Measurements from ENCODE around the gene F2RL3.

F2RL3 gene

GRCh38 chr19:16915135-16915534 lies 26.3 kb downstream of the F2RL3 start:
- Mint-ChIP-seq H3K27ac (no peak overlapping the region), H3K27me3 (peaks cover 8% of the 10 kb centered on the region), H3K4me3 (no peak overlapping the region), H3K4me1 (no peaks in the 10 kb centered on the region), H3K36me3 (peaks cover 4% of the 10 kb centered on the region), H3K9me3 (peaks cover 25% of the 10 kb centered on the region)
- DNase-seq: no peak
- CTCF ChIA-PET: no interaction called here

- CTCF ChIA-PET: interaction anchor here (0.9 kb wide), 1 partner anchor 16 kb away, joined by 3 read pairs; no protein-coding TSS in a partner anchor
- DNase-seq: no peak
- no peak overlapping the region for H3K27ac Mint-ChIP-seq
- peaks cover 4% of the 10 kb centered on the region for H3K36me3 Mint-ChIP-seq
- peaks cover 8% of the 10 kb centered on the region for H3K27me3 Mint-ChIP-seq
- peaks cover 25% of the 10 kb centered on the region for H3K9me3 Mint-ChIP-seq
- H3K4me1 Mint-ChIP-seq: no peaks in the 10 kb centered on the region
- H3K4me3 Mint-ChIP-seq: no peak overlapping the region
These were observed 26.9 kb downstream of the F2RL3 start for GRCh38 chr19:16915734-16916133.

GRCh38 chr19:16917401-16917800 lies 28.6 kb downstream of the F2RL3 start:
- H3K27me3 Mint-ChIP-seq: peaks cover 8% of the 10 kb centered on the region
- peaks cover 4% of the 10 kb centered on the region for H3K36me3 Mint-ChIP-seq
- peaks cover 23% of the 10 kb centered on the region for H3K9me3 Mint-ChIP-seq
- H3K27ac Mint-ChIP-seq: no peak overlapping the region
- DNase-seq: peak; percentile 4
- H3K4me1 Mint-ChIP-seq: no peaks in the 10 kb centered on the region
- CTCF ChIA-PET: no interaction called here
- H3K4me3 Mint-ChIP-seq: no peak overlapping the region

- no peak overlapping the region for H3K27ac Mint-ChIP-seq
These were observed 30.7 kb downstream of the F2RL3 start for GRCh38 chr19:16919496-16919895.

GRCh38 chr19:16920816-16921529 lies 32.2 kb downstream of the F2RL3 start:
- Mint-ChIP-seq H3K27ac (no peak overlapping the region), H3K36me3 (no peaks in the 10 kb centered on the region), H3K9me3 (peaks cover 15% of the 10 kb centered on the region), H3K4me3 (no peak overlapping the region), H3K27me3 (no peaks in the 10 kb centered on the region), H3K4me1 (no peaks in the 10 kb centered on the region)
- CTCF ChIA-PET: no interaction called here
- DNase-seq: peak; percentile 10

More at GRCh38 chr19:16919496-16919895, 30.7 kb downstream of the F2RL3 start:
- H3K4me3 Mint-ChIP-seq: no peak overlapping the region
- CTCF ChIA-PET: no interaction called here
- H3K36me3 Mint-ChIP-seq: no peaks in the 10 kb centered on the region
- no peak for DNase-seq
- peaks cover 8% of the 10 kb centered on the region for H3K27me3 Mint-ChIP-seq
- H3K9me3 Mint-ChIP-seq: peaks cover 8% of the 10 kb centered on the region
- H3K4me1 Mint-ChIP-seq: no peaks in the 10 kb centered on the region

GRCh38 chr19:16921766-16922591 lies 33.2 kb downstream of the F2RL3 start:
- H3K27ac Mint-ChIP-seq: no peak overlapping the region

GRCh38 chr19:16922592-16922934 lies 33.8 kb downstream of the F2RL3 start:
- no peak for DNase-seq
- Mint-ChIP-seq H3K9me3 (peaks cover 24% of the 10 kb centered on the region), H3K27ac (no peak overlapping the region), H3K36me3 (peaks cover 3% of the 10 kb centered on the region), H3K27me3 (peaks cover 4% of the 10 kb centered on the region), H3K4me3 (no peak overlapping the region), H3K4me1 (no peaks in the 10 kb centered on the region)
- CTCF ChIA-PET: no interaction called here

More at GRCh38 chr19:16921766-16922591, 33.2 kb downstream of the F2RL3 start:
- Mint-ChIP-seq H3K36me3 (peaks cover 3% of the 10 kb centered on the region), H3K27me3 (peaks cover 4% of the 10 kb centered on the region), H3K4me1 (no peaks in the 10 kb centered on the region), H3K9me3 (peaks cover 21% of the 10 kb centered on the region), H3K4me3 (no peak overlapping the region)
- CTCF ChIA-PET: no interaction called here
- DNase-seq: no peak

GRCh38 chr19:16922949-16923348 lies 34.1 kb downstream of the F2RL3 start:
- Mint-ChIP-seq H3K9me3 (peaks cover 25% of the 10 kb centered on the region), H3K4me1 (no peaks in the 10 kb centered on the region), H3K36me3 (peaks cover 3% of the 10 kb centered on the region), H3K27me3 (peaks cover 4% of the 10 kb centered on the region), H3K4me3 (no peak overlapping the region), H3K27ac (no peak overlapping the region)
- CTCF ChIA-PET: no interaction called here
- no peak for DNase-seq

GRCh38 chr19:16927883-16928282 lies 39.1 kb downstream of the F2RL3 start:
- Mint-ChIP-seq H3K4me1 (no peaks in the 10 kb centered on the region), H3K9me3 (peaks cover 27% of the 10 kb centered on the region), H3K27me3 (peaks cover 4% of the 10 kb centered on the region), H3K27ac (no peak overlapping the region), H3K36me3 (peaks cover 3% of the 10 kb centered on the region), H3K4me3 (no peak overlapping the region)
- CTCF ChIA-PET: no interaction called here
- DNase-seq: no peak

- no peak overlapping the region for H3K27ac Mint-ChIP-seq
- peaks cover 3% of the 10 kb centered on the region for H3K36me3 Mint-ChIP-seq
- H3K4me1 Mint-ChIP-seq: no peaks in the 10 kb centered on the region
- CTCF ChIA-PET: no interaction called here
- no peak for DNase-seq
- peaks cover 4% of the 10 kb centered on the region for H3K27me3 Mint-ChIP-seq
- H3K9me3 Mint-ChIP-seq: peaks cover 26% of the 10 kb centered on the region
- H3K4me3 Mint-ChIP-seq: no peak overlapping the region
These were observed 39.6 kb downstream of the F2RL3 start for GRCh38 chr19:16928351-16928750.

- Mint-ChIP-seq H3K27me3 (peaks cover 4% of the 10 kb centered on the region), H3K27ac (no peak overlapping the region), H3K4me1 (no peaks in the 10 kb centered on the region), H3K4me3 (no peak overlapping the region), H3K36me3 (peaks cover 3% of the 10 kb centered on the region), H3K9me3 (peaks cover 32% of the 10 kb centered on the region)
- CTCF ChIA-PET: interaction anchor here (0.5 kb wide), 2 partner anchors 157 to 174 kb away, joined by 3 read pairs; no protein-coding TSS in a partner anchor
- no peak for DNase-seq
These were observed 40.1 kb downstream of the F2RL3 start for GRCh38 chr19:16928916-16929315.

- Mint-ChIP-seq H3K27me3 (peaks cover 4% of the 10 kb centered on the region), H3K9me3 (peaks cover 37% of the 10 kb centered on the region), H3K4me3 (no peak overlapping the region), H3K27ac (no peak overlapping the region), H3K36me3 (peaks cover 3% of the 10 kb centered on the region), H3K4me1 (no peaks in the 10 kb centered on the region)
- CTCF ChIA-PET: no interaction called here
- no peak for DNase-seq
These were observed 42.0 kb downstream of the F2RL3 start for GRCh38 chr19:16930753-16931152.

- Mint-ChIP-seq H3K27ac (no peak overlapping the region), H3K9me3 (peaks cover 39% of the 10 kb centered on the region), H3K36me3 (peaks cover 3% of the 10 kb centered on the region), H3K4me1 (no peaks in the 10 kb centered on the region), H3K27me3 (peaks cover 4% of the 10 kb centered on the region), H3K4me3 (no peak overlapping the region)
- DNase-seq: no peak
- CTCF ChIA-PET: no interaction called here
These were observed 42.5 kb downstream of the F2RL3 start for GRCh38 chr19:16931306-16931705.

GRCh38 chr19:16934489-16934888 lies 45.7 kb downstream of the F2RL3 start:
- H3K4me1 Mint-ChIP-seq: no peaks in the 10 kb centered on the region

GRCh38 chr19:16936901-16937300 lies 48.1 kb downstream of the F2RL3 start:
- DNase-seq: no peak
- no peaks in the 10 kb centered on the region for H3K4me1 Mint-ChIP-seq
- peaks cover 21% of the 10 kb centered on the region for H3K9me3 Mint-ChIP-seq
- H3K36me3 Mint-ChIP-seq: no peaks in the 10 kb centered on the region
- H3K4me3 Mint-ChIP-seq: no peak overlapping the region
- CTCF ChIA-PET: no interaction called here
- no peak overlapping the region for H3K27ac Mint-ChIP-seq
- H3K27me3 Mint-ChIP-seq: peaks cover 3% of the 10 kb centered on the region

More at GRCh38 chr19:16934489-16934888, 45.7 kb downstream of the F2RL3 start:
- Mint-ChIP-seq H3K9me3 (peaks cover 24% of the 10 kb centered on the region), H3K4me3 (no peak overlapping the region), H3K27ac (no peak overlapping the region), H3K36me3 (no peaks in the 10 kb centered on the region), H3K27me3 (peaks cover 3% of the 10 kb centered on the region)
- CTCF ChIA-PET: no interaction called here
- DNase-seq: no peak
